GM23338 (cell line): ENCODE results near the gene KMT2C. TPM values are rescaled to one million over a fixed set of nuclear protein-coding genes. Genes with fewer than 3 reads are reported as not detected.

Experiments
- ATAC-seq: fragments of 200-7000 bp; cut with Tn5 transposase; 3 replicates; pipeline ENCODE4 v1.9.1; 2020
- DNase-seq: peaks from one replicate; pipeline ENCODE4 v3.0.0-alpha.2; 2015; ENCODE audit warnings: low spot score
- H2AFZ ChIP-seq: fragments of 200-600 bp; sonication (generic); 2 replicates; pipeline ENCODE4 v1.8.0; 2016; ENCODE audit warnings: antibody characterized with exemption, mild to moderate bottlenecking, moderate library complexity
- H3F3A ChIP-seq: fragments of 200-600 bp; sonication (generic); replicated peaks from 2 replicates; pipeline ENCODE4 v1.8.0; 2017; ENCODE audit warnings: antibody characterized with exemption, mixed run types, low read depth
- H3K27ac ChIP-seq: fragments of 200-600 bp; sonication (generic); 2 replicates; pipeline ENCODE4 v1.6.1; 2016; ENCODE audit warnings: low read depth
- H3K27me3 ChIP-seq: fragments of 200-600 bp; sonication (generic); 2 replicates; pipeline ENCODE4 v1.8.0; 2016; ENCODE audit warnings: mild to moderate bottlenecking, mixed run types, moderate library complexity; ENCODE audit not compliant: insufficient read depth
- H3K36me3 ChIP-seq: fragments of 200-600 bp; sonication (generic); 2 replicates; pipeline ENCODE4 v1.8.0; 2016; ENCODE audit warnings: mild to moderate bottlenecking; ENCODE audit not compliant: insufficient read depth
- H3K4me1 ChIP-seq: fragments of 200-600 bp; sonication (generic); 2 replicates; pipeline ENCODE4 v1.8.0; 2016; ENCODE audit warnings: mild to moderate bottlenecking, moderate library complexity; ENCODE audit not compliant: insufficient read depth
- H3K4me2 ChIP-seq: fragments of 200-600 bp; sonication (generic); 2 replicates; pipeline ENCODE4 v1.7.1; 2017; ENCODE audit warnings: mixed run types
- H3K4me3 ChIP-seq: fragments of 200-600 bp; sonication (generic); 2 replicates; pipeline ENCODE4 v1.6.1; 2016; ENCODE audit warnings: mixed run types
- H3K79me2 ChIP-seq: fragments of 200-600 bp; sonication (generic); replicated peaks from 2 replicates; pipeline ENCODE4 v1.8.0; 2017; ENCODE audit warnings: mild to moderate bottlenecking; ENCODE audit not compliant: insufficient read depth
- H3K9me2 ChIP-seq: fragments of 200-600 bp; sonication (generic); 2 replicates; pipeline ENCODE4 v1.8.0; 2017; ENCODE audit not compliant: insufficient read depth
- H4K20me1 ChIP-seq: fragments of 200-600 bp; sonication (generic); replicated peaks from 2 replicates; pipeline ENCODE4 v1.8.0; 2017; ENCODE audit warnings: mild to moderate bottlenecking; ENCODE audit not compliant: insufficient read depth
- H3K27ac Mint-ChIP-seq: 2 replicates; pipeline ENCODE4 v1.8.0; 2020; ENCODE audit warnings: inconsistent platforms, mild to moderate bottlenecking, moderate library complexity, mixed read lengths
- H3K27me3 Mint-ChIP-seq: 3 replicates; pipeline ENCODE4 v1.8.0; 2022; ENCODE audit warnings: low read depth, mild to moderate bottlenecking, moderate library complexity, mixed read lengths, inconsistent platforms; ENCODE audit not compliant: insufficient read depth, poor library complexity
- H3K36me3 Mint-ChIP-seq: 3 replicates; pipeline ENCODE4 v1.8.0; 2021; ENCODE audit warnings: low read depth, mild to moderate bottlenecking, inconsistent platforms, moderate library complexity, mixed read lengths
- H3K4me1 Mint-ChIP-seq: 3 replicates; pipeline ENCODE4 v1.8.0; 2020; ENCODE audit warnings: mild to moderate bottlenecking, inconsistent platforms, mixed read lengths
- H3K4me3 Mint-ChIP-seq: 3 replicates; pipeline ENCODE4 v1.8.0; 2021; ENCODE audit warnings: moderate library complexity, mild to moderate bottlenecking, inconsistent platforms, mixed read lengths
- H3K9me3 Mint-ChIP-seq: 3 replicates; pipeline ENCODE4 v1.8.0; 2020; ENCODE audit warnings: moderate library complexity, mild to moderate bottlenecking, inconsistent platforms, mixed read lengths
- CTCF ChIP-seq, 2 experiments: fragments of 200-600 bp in 1 of 2; sonication (generic) in 1 of 2; conservative IDR thresholded peaks; 2 replicates each; pipeline versions ENCODE4 v1.5.1 to v1.6.1; 2016 to 2017; ENCODE audit warnings: antibody characterized with exemption in 2 of 2, low read depth in 2 of 2, mild to moderate bottlenecking in 2 of 2, moderate library complexity in 1 of 2
- EZH2 ChIP-seq: fragments of 200-600 bp; sonication (generic); IDR thresholded peaks from one replicate; pipeline ENCODE4 v1.8.0; 2017; ENCODE audit warnings: antibody characterized with exemption, mild to moderate bottlenecking, low read depth; ENCODE audit not compliant: unreplicated experiment
- JUNB ChIP-seq: IDR thresholded peaks from one replicate; pipeline ENCODE4 v1.6.1; 2016; ENCODE audit warnings: antibody characterized with exemption; ENCODE audit not compliant: unreplicated experiment
- NANOG ChIP-seq: IDR thresholded peaks from 2 replicates; pipeline ENCODE4 v1.6.1; 2016; ENCODE audit warnings: antibody characterized with exemption, borderline replicate concordance
- POLR2AphosphoS5 ChIP-seq: IDR thresholded peaks from 2 replicates; pipeline ENCODE4 v1.6.1; 2016; ENCODE audit warnings: antibody characterized with exemption, low read depth
- STAT1 ChIP-seq: IDR thresholded peaks from one replicate; pipeline ENCODE4 v1.6.1; 2016; ENCODE audit warnings: antibody characterized with exemption; ENCODE audit not compliant: unreplicated experiment
- ZNF114 ChIP-seq: fragments of 250-450 bp; sonication (Bioruptor Pico); IDR thresholded peaks from 2 replicates; pipeline ENCODE4 v1.5.0; 2020; ENCODE audit warnings: mild to moderate bottlenecking, moderate library complexity
- ZNF462 ChIP-seq: fragments of 250-450 bp; sonication (Bioruptor Pico); IDR thresholded peaks from 2 replicates; pipeline ENCODE4 v1.5.0; 2020; ENCODE audit warnings: mild to moderate bottlenecking, moderate library complexity
- polyA plus RNA-seq: library from polyadenylated mRNA; unstranded; fragments of >200 nt; fragmentation: Nextera tagmentation; extraction: Ambion mirVana; gene quantifications from 2 replicates; pipeline ENCODE4 v1.2.1, GENCODE V29; 2016
- total RNA-seq: library from RNA; depleted of rRNA; stranded (reverse); fragments of >200 nt; shearing (Covaris generic); gene quantifications from 2 replicates; pipeline ENCODE4 v1.2.3, GENCODE V29; 2014
- TF ChIP-seq, protein P1 (sequence below): IDR thresholded peaks from one replicate; pipeline ENCODE4 v1.6.1; 2018; ENCODE audit warnings: antibody characterized with exemption; ENCODE audit not compliant: unreplicated experiment

Gene KMT2C
- total and polyA plus RNA-seq, 2 experiments from 2014 or later = 11.4 to 39.0 TPM

GRCh38 chr7:152140067-152140466 is 295.7 kb downstream of the KMT2C start:
- no peak overlapping the region for H3K4me3 Mint-ChIP-seq
- H3K9me2 ChIP-seq = no peaks in the 10 kb centered on the region
- ATAC-seq = no peak
- H2AFZ ChIP-seq = no peak overlapping the region
- no peaks in the 10 kb centered on the region for H3K4me1 ChIP-seq
- H3K27ac Mint-ChIP-seq = no peak overlapping the region
- no peaks in the 10 kb centered on the region; the same call in 1 of the 2 replicates for H4K20me1 ChIP-seq
- H3K27me3 ChIP-seq = no peaks in the 10 kb centered on the region
- no peaks in the 10 kb centered on the region for H3K79me2 ChIP-seq
- no peak overlapping the region for H3K4me2 ChIP-seq
- no peak overlapping the region for H3K4me3 ChIP-seq
- H3K4me1 Mint-ChIP-seq = peaks cover 8% of the 10 kb centered on the region
- H3K36me3 ChIP-seq = no peaks in the 10 kb centered on the region; the same call in 1 of the 2 replicates
- H3K27me3 Mint-ChIP-seq = peaks cover 3% of the 10 kb centered on the region
- H3K27ac ChIP-seq = no peak overlapping the region
- H3K9me3 Mint-ChIP-seq = no peaks in the 10 kb centered on the region
- H3K36me3 Mint-ChIP-seq = peaks cover 32% of the 10 kb centered on the region
- no peak for DNase-seq
- no peaks in the 10 kb centered on the region for H3F3A ChIP-seq
- TF ChIP-seq NANOG = no peak

DNA sequence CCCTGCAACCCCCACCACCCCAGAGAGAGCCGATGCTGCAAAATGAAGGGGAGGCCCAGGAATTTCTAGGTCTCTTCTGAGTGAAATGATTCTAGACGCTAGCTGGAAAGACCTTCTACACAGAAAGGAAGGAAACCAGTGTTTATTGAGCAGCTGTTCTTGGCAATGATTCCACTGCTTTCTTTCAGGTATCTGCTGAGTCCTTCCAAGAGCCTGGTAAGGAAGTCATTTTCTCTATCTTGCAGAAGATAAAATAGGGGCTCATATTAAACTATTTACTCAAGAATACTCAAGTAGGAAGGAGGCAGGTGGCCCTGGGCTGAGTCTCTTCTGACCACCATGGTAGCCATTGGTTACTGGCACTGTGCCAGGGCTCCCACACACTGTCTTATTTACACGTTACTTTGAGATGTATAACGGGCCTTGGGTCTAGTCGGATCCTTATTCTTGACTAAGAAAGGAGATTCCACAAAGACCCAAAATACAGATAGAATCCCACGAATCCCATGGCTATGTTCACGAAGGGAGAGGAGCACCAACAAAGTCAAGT is 298.3 kb downstream of the KMT2C start:
- Histone ChIP-seq H2AFZ (no peak overlapping the region), H3F3A (no peaks in the 10 kb centered on the region), H3K27ac (0 out of 2 replicates have a peak overlapping the region, but pooled peaks have one; percentile 19), H3K36me3 (no peaks in the 10 kb centered on the region; the same call in 1 of the 2 replicates), H3K79me2 (no peaks in the 10 kb centered on the region), H3K4me1 (no peaks in the 10 kb centered on the region), H3K9me2 (no peaks in the 10 kb centered on the region), H4K20me1 (no peaks in the 10 kb centered on the region; the same call in none of the 2 replicates), H3K27me3 (no peaks in the 10 kb centered on the region), H3K4me3 (no peak overlapping the region), H3K4me2 (no peak overlapping the region)
- Mint-ChIP-seq H3K27ac (no peak overlapping the region), H3K4me3 (no peak overlapping the region), H3K27me3 (peaks cover 6% of the 10 kb centered on the region), H3K36me3 (peaks cover 36% of the 10 kb centered on the region), H3K9me3 (no peaks in the 10 kb centered on the region; the same call in 2 of the 3 replicates), H3K4me1 (peaks cover 8% of the 10 kb centered on the region)
- DNase-seq (no peak), ATAC-seq (no peak)
- TF ChIP-seq, protein P1, sequence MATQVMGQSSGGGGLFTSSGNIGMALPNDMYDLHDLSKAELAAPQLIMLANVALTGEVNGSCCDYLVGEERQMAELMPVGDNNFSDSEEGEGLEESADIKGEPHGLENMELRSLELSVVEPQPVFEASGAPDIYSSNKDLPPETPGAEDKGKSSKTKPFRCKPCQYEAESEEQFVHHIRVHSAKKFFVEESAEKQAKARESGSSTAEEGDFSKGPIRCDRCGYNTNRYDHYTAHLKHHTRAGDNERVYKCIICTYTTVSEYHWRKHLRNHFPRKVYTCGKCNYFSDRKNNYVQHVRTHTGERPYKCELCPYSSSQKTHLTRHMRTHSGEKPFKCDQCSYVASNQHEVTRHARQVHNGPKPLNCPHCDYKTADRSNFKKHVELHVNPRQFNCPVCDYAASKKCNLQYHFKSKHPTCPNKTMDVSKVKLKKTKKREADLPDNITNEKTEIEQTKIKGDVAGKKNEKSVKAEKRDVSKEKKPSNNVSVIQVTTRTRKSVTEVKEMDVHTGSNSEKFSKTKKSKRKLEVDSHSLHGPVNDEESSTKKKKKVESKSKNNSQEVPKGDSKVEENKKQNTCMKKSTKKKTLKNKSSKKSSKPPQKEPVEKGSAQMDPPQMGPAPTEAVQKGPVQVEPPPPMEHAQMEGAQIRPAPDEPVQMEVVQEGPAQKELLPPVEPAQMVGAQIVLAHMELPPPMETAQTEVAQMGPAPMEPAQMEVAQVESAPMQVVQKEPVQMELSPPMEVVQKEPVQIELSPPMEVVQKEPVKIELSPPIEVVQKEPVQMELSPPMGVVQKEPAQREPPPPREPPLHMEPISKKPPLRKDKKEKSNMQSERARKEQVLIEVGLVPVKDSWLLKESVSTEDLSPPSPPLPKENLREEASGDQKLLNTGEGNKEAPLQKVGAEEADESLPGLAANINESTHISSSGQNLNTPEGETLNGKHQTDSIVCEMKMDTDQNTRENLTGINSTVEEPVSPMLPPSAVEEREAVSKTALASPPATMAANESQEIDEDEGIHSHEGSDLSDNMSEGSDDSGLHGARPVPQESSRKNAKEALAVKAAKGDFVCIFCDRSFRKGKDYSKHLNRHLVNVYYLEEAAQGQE = no peak
- no peak for TF ChIP-seq ZNF114 (CRISPR knock-in tag)
- TF ChIP-seq CTCF (conservative IDR thresholded peaks at IDR 0.05; ENCODE audit: low read depth in 2 of 2) = no peak
- TF ChIP-seq STAT1 = no peak
- TF ChIP-seq JUNB = no peak
- TF ChIP-seq POLR2AphosphoS5 = no peak
- TF ChIP-seq EZH2 = no peak
- TF ChIP-seq ZNF462 = no peak
- TF ChIP-seq NANOG = no peak
